Adipose tissue (tissue), 3 donors: ENCODE data around the gene PIK3R1. TPM values are rescaled to one million over a fixed set of nuclear protein-coding genes. Genes with fewer than 3 reads are reported as not detected.

Source experiments
- H3K27ac ChIP-seq: one replicate; pipeline ENCODE4 v1.5.1; 2013; ENCODE audit warnings: low read depth, low read length
- WGBS, 3 donors: extraction: QIAGEN DNeasy Blood & Tissue Kit; methylation state at CpG; one replicate each; pipeline ENCODE4 v1.1.7; 2013; 5-methylcytosine and 5-hydroxymethylcytosine counted together
- polyA plus RNA-seq, 3 donors: library from polyadenylated mRNA; stranded (reverse); fragments of 200-250 nt; gene quantifications; one replicate each; pipeline ENCODE4 v1.2.3, GENCODE V29; 2013
- donor health status: healthy with polysubstance abuse.
- donor health status: Bipolar disorder and iron deficiency.
- donor health status: healthy.

The PIK3R1 gene
- polyA plus RNA-seq, 3 donors: 12.1 to 58.9 (median 41.0) TPM

DNA sequence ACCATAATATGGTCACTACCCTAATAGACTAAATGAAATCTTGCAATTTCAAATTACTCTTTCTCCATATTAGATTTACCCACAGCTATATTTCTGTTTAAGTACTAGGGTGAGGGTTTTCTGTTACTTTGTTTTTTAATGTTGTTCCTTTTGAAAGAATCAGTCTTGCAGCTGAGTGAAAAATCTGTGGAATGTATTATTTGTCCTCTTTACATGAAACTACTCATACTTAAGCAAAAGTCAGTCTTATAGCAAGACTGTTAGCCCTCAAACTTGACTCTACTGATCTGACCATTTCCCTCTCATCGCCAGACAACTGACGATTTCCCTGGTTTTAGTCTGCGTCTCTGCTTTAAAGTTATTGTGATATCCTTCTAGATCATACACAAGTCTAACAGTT, 84.0 kb downstream of the PIK3R1 start:
- no peak overlapping the region for H3K27ac ChIP-seq
- 90 to 96% (median 95%) methylated on average over 3 of the region's 3 CpGs for WGBS, 3 donors

DNA sequence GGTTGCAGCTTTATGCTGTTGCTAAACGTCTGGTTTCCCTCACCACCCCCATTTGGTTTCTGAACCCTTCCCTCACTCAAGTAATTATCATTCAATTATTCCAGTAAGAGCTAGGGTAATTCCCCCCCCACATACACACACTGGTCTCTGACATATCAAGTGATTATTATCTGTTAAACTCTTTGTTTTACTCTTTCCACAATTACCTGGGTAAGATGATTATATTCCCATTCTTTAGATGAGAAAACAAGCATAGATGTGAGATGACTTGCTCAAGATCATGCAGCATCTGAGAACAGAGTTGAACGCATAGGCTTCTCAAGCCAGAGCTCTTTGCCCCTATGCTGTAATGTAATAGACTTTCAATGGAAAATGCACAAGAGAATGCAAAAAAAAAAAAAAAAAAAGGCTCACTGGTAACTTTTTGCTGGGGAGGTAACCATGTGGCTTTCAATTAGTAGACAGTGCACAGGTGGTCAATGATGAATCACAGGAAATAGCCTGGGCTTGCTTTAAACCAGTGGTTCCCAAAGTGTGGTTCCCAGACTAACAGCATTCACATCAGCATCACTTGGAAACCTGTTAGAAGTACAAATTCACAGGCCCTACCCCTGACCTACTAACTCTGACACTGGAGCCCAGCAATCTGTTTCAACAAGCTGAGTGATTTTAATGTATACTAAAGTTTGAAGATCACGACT, 87.6 kb downstream of the PIK3R1 start:
- no peak overlapping the region for H3K27ac ChIP-seq
- WGBS, 3 donors: 65 to 72% (median 67%) methylated on average over 3 of the region's 3 CpGs

DNA sequence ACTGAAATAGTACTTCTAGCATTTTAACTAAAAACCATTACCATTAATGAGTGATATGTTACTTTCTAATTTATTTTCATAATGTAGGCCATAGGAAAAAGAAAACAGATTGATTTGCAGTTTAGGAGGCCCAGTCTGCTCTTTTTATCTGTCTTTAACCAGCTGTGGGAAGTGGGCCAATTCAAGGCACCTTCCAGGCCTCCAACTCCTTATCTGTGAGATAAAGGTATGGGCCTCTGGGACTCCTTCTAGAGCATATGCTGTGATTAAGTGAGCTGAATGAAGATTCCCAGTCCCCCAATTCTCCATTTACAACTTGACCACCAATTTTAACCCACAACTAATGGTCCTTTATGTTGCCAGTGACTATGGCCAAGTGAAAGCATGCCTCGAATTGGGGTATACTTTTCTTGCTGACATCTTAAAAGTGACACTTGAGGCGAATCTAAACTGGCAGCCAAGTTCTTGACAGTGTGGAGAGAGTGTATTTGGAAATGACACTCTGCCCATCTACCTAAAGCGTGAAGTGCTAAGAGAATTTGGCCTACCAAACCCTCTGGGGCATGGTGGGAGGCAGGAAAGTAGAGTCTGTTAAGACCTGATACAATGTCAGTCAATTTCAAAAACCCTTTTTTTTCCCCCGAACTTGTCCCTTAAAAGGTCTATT, 88.3 kb downstream of the PIK3R1 start:
- WGBS, 3 donors: 80 to 84% (median 81%) methylated on average over 4 of the region's 4 CpGs

DNA sequence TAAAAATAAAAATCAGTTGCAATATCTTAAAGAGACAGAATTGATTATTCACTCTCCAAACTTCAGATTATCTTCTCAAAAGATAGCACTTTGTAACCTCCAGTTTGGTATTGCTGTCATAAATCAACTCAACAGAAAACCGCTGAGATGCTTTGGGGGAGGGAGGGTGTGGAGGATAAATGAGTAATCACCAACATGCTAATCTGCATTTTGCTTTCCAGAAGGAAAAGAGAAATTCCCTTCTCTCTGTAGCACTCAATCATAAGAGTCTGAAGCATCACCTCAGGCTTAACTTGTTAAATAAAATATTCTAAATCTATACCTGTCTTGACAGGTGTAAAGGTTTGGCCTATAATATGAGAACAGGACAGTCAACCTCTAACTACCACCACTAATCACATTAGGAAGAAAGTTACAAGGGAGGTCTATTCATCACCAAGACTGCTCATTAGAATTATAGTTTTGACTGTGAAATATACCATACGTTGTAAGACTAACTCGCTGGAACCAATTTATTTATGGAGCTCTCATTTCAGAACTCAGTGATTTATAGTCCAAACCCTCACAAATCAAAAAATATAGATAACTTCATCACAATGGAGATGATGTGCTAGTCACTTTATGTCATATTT, 89.0 kb downstream of the PIK3R1 start:
- WGBS, 3 donors: 70 to 74% (median 72%) methylated on average over 3 of the region's 3 CpGs
- no peak overlapping the region for H3K27ac ChIP-seq

More for the DNA sequence above, 88.3 kb downstream of the PIK3R1 start:
- H3K27ac ChIP-seq: no peak overlapping the region

DNA sequence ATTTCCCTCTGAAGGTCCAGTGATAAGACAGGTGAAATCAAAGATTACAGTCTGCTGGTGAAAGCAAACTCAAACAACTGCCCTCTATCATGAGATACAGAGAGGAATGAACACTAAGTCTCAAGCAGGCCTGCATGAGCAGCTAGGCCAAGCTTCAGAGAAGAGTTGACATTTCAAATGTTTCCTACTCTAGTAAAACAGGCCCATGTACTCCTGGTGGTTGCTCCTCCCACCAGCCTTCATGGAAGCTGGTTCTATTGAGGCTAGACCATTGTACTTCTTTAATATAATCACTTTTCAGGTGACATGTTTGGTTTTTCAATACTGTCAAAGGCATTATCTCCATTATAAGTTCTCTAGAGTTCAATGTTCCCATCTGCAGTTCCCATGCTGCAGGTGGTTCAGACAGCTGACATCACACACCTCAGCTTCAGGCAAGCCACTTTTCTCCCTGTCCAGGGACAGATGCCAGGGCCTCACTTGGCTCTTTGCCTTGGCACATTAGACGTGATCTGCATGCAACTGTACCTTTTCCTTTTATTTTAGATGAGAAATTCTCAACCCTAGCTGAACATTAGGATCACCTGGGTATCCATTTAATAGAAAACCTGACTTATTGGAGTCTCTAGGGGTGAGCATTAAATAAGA, 89.8 kb downstream of the PIK3R1 start:
- WGBS, 3 donors: 13 to 69% (median 60%) methylated on average over 1 of the region's 1 CpG
- no peak overlapping the region for H3K27ac ChIP-seq

DNA sequence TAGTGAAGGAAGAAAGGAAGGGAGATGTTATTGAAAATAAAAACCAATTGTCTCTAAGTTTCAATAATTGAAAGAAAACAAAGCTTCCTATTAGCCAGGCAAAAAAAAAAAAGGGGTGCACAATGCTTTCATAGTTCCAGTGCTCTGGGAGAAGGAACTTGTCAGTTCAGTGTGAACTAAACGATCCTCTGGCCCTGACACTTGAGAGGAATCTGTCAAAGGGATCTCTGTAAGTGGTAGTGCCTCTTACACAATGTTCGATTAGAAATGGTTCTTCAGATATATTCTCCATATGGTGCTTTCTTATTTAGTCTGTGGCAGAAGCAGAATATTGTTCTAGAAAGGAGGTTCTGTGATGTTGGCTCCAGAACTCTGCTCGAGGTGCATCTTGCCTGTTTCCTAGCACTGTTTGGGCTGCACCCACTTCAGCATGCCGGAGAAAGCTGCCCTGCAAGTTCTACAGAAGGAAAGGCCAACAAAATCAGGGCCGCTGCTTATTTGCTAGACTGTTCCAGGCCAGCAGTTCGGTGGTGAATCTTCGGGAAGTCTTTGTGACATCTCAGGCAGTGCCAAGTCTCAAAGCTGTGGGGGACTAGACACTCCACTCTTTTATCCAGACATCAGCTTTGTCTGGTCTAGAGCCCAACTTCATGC, 90.9 kb downstream of the PIK3R1 start:
- 38 to 86% (median 81%) methylated on average over 7 of the region's 7 CpGs for WGBS, 3 donors
- no peak overlapping the region for H3K27ac ChIP-seq

DNA sequence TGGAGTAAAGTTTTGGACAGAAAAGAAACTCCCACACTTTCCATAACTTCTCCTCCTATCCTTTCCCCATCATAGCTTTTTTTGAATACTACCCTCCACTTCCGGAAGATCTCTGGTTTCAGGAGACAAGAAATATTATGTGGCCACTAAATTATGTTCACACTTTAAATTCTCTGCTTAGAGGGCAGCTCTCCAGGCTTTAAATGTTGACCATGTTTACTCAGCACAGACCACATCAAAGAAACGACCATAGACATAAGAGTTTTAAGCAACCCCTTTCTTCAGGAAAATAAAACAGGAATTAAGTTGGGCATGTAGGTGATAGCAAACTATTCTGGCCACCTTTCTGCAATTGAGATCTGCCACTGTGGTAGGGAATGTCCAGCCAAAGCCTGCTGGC, 97.8 kb downstream of the PIK3R1 start:
- WGBS, 3 donors: 50 to 96% (median 78%) methylated on average over 2 of the region's 2 CpGs
- no peak overlapping the region for H3K27ac ChIP-seq

DNA sequence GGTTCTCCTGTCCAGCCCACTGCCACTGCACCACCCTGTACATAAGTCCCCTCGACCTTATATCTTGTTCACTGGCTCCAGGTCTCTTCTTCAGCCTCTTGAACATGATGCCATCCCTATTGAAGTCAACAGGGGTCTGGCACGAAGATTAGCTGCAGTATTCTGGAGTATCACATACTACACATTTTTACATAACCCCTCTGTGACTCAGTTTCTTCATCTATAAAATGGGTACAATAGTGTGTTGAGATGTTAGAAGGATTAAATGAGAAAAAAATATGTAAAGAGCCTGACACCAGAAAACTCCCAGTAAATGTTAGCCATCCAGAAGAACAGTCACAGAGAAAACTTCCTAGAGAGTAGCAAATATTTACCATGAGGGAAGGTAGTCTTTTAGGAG, 98.9 kb downstream of the PIK3R1 start:
- WGBS, 3 donors: 86 to 92% (median 89%) methylated on average over 2 of the region's 2 CpGs
- H3K27ac ChIP-seq: no peak overlapping the region

DNA sequence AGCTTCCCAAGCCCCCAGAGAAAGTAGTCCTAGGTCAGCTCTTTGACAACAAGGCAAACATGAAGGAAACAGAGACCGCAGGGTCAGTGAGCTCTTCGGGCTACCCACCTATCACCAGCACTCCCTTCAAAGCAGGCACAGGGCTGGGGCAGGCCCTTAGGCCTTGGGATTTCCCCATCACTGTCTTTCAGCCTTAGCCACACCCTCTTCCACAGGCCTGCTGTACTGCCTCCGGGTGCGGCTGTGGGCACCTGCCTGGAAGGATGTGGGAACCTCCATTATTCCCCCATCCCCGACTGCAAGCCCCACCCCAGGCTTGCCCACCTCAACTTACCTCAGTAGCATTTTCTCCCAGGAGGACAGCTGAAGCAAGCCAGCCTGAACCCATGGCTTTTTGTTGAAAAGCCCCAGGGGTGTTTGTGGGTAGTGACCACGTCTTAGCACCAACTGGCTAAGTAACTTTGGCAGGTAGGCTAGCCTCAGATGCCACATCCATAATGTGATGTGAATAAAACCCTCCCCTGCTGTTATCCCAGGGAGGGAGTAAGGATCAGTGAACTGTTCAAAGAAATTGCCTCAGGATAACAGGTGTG, 100.2 kb downstream of the PIK3R1 start:
- H3K27ac ChIP-seq: no peak overlapping the region
- WGBS, 3 donors: 67 to 90% (median 68%) methylated on average over 6 of the region's 6 CpGs

DNA sequence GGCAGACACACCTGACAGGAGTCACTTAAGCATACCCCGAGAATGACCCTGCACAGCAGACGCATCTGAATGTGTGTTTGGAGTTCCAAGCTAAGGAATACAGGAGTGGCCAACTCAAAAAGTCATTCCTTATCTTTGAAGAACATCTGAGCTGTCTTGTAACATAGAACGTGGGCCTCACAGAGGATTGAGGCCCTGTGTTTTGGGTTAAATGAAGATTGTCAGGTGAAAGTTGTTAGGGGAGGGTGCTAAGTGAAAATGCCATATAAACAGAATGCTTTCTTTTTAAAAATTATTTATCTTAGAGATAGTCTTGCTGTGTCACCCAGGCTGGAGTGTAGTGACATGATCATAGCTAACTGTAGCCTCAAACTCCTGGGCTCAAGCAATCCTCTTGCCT, 100.9 kb downstream of the PIK3R1 start:
- 90 to 95% (median 94%) methylated on average over 3 of the region's 3 CpGs for WGBS, 3 donors
- no peak overlapping the region for H3K27ac ChIP-seq

DNA sequence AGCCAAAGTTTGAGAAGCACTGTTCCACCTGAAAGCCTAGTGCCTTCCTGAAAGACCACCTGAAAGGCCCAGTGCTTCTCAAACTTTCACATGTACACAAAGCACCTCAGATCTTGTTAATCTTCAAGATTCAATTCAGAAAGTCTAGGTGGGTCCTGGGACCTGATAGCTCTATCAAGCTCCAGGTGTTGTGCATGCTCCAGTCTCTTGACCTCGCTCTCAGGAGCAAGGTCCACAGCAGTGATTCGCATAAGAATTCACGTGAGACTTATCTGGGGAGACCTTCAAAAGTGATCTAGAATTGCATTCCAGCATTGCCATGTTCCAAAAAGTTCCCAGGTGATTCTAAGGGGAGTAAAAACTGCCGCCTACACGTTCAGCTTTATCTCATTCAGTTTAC, 102.1 kb downstream of the PIK3R1 start:
- 45 to 95% (median 91%) methylated on average over 5 of the region's 5 CpGs for WGBS, 3 donors
- H3K27ac ChIP-seq: no peak overlapping the region

DNA sequence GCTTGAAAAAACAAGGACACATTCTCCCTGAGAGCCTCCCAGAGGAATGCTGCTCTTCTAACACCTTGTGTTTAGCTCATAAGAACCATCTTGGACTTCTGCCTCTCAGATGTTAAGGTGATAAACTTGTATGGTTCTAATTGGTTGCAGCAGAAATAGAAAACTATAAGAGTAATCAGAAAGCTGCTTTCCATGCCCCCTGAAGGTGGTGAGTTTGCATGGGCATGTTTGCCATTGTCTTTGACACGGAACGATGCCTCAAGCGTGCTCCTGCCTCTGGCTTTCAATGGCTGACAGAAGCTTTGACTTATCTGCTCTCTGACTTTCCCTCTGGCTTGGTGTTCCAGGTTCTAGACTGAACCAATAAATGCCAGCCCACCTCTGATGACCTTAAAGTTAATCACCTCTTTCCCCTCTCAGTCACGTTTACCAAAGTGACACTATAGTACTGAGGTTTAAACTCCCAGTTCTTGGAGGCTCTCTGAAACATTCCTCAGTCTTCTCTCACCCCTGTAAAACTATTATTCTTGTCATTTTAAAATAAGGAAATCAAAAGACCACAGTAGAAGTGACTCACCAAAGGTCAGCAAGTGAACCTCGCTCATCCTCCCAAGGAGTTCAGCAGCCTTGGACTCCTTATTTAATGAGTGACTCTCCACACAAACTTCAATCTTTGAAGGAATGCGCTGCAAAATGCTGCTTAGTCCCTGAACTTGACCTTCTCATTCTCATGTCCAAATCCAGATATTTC, 103.6 kb downstream of the PIK3R1 start:
- WGBS, 3 donors: 85 to 90% (median 86%) methylated on average over 6 of the region's 6 CpGs
- no peak overlapping the region for H3K27ac ChIP-seq

DNA sequence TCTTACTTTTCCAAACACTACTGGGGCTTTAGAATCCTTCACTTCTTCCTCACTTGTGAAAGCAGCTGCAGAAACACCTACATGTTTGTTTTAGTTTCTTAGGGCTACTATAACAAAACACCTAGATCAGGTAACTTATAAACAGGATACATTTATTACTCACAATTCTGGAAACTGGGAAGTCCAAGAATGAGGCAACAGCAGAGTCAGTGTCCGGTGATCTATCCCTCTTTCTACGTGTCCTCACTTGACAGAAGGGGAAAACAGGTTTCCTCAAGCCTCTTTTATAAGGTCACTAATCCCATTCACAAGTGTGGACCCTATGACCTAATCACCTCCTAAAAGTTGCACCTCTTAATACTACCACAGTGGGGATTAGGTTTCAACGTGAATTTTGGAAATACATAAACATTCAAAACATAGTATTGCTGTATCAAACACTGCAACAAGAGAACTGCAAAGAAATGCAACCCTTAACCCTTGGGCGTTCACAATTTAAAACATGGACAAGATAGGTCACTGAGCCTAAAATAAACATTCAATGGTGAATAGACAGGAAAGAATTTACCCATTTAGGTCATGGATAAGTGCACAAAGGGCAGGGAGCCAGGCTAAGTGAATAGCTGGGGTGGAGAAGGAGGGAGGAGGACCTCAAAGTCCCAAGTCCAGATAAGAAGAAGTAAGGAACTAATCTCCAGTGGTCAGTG, 104.3 kb downstream of the PIK3R1 start:
- WGBS, 3 donors: 66 to 90% (median 75%) methylated on average over 4 of the region's 4 CpGs
- no peak overlapping the region for H3K27ac ChIP-seq

DNA sequence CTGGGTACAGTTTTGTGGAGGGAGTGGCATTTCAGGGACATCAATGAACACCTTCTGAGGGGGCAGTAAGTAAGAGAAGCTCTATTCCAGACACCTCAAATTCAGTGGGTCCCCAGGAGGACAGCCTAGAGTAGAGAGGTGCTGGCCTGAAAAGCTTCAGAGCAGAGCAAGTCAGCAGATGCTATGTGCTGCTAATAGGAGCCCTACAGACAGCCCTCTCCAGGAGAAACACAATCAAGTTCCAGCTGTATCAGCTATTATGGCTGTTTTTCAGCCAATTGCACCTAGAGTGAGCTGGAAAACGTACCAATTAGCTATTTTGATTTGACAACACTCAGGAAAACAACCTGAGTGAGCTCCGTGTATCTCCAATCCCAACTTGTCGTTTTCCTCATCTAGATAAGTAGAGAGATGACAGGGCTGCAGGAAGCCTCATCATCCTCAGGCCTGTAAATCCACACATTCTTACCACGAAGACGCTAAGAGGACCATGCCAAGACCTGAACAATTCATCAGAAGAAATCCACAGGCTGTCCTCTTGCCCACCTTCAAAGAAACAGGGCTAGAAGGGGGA, 104.9 kb downstream of the PIK3R1 start:
- no peak overlapping the region for H3K27ac ChIP-seq
- WGBS, 3 donors: 83 to 86% (median 84%) methylated on average over 5 of the region's 5 CpGs

DNA sequence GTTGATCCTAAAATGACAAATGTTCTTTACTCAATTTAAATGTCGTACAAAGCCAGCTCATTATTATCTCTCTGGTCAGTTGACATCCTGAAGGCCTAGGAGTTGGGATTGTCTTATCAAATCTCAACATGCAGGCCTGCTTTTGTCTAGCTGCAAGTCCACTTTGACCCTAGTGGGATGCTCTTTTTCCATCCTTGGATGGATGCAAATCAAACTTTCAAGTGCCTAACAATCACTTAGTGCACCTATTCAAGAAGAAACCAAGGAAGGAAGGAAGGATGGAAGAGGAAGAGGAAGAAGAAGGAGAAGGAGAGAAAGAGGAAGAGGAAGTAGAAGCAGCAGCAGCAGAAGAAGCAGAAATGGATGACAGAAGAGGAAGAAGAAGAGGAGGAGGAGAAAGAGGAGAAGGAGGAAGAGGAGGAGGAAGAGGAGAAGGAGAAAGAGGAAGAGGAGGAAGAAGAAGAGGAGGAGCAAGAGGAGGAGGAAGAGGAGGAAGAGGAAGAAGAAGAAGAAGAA, 109.6 kb downstream of the PIK3R1 start:
- 79 to 92% (median 91%) methylated on average over 1 of the region's 1 CpG for WGBS, 3 donors
- H3K27ac ChIP-seq: no peak overlapping the region

DNA sequence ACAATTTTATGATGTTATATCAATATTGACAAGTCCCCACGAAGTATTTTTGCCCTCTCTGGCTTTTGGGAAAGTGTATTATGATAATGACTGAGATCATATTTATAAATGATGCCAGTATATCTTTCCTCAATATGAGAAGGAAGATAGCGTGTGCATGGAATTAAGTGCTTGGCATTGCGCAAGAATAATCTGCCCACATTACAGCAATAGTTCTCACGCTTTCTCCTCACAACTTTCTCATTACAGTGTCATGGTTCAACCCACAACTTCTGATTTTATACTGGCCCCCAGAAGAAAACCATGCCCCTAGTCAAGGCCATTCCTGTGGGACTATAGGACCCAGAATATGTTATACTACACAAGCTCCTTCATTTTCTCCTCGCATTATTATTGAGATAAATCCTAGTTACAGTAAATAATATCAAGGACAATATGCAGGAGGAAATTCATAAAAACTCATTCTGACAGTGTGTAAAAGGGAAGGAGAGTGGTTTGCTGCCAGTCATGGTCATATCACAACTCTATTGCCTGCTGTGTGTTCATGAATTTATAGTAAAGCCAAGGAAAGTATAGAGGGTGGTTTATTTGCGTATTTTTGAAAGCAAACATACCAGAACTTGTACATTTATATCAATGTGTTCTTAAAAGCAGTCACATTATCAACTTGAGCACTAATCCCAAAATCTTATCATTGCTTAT, 114.1 kb downstream of the PIK3R1 start:
- WGBS, 3 donors: 69 to 77% (median 71%) methylated on average over 6 of the region's 6 CpGs
- H3K27ac ChIP-seq: no peak overlapping the region
